GM21529 (cell line): Measurements from ENCODE around the gene ZNF697.
"Not testable (repeated sequence)": the region's sequence is repeated elsewhere in the genome, so short reads cannot be mapped to it uniquely, and the experiment has no call there.

Source experiments
- ATAC-seq: cut with Tn5 transposase; IDR thresholded peaks from one replicate; pipeline ENCODE4 v1.9.1; 2021; ENCODE audit not compliant: unreplicated experiment

The ZNF697 gene

GRCh38 chr1:119632103-119632490 is 16.0 kb downstream of the ZNF697 start:
- no peak for ATAC-seq

- no peak for ATAC-seq
Measured at GRCh38 chr1:119631433-119632102, 16.5 kb downstream of the ZNF697 start.

- no peak for ATAC-seq
Measured at GRCh38 chr1:119631086-119631432, 17.0 kb downstream of the ZNF697 start.

GRCh38 chr1:119626841-119627240 is 21.2 kb downstream of the ZNF697 start:
- no peak for ATAC-seq

- ATAC-seq = no peak
Measured at GRCh38 chr1:119626011-119626545, 22.0 kb downstream of the ZNF697 start.

- ATAC-seq = no peak
Measured at GRCh38 chr1:119623678-119624077, 24.4 kb downstream of the ZNF697 start.

- no peak for ATAC-seq
Measured at GRCh38 chr1:119623193-119623515, 24.9 kb downstream of the ZNF697 start.

- no peak for ATAC-seq
Measured at GRCh38 chr1:119622311-119623192, 25.5 kb downstream of the ZNF697 start.

GRCh38 chr1:119621705-119622104 is 26.4 kb downstream of the ZNF697 start:
- no peak for ATAC-seq

- no peak for ATAC-seq
Measured at GRCh38 chr1:119617751-119618691, 30.0 kb downstream of the ZNF697 start.

GRCh38 chr1:119616748-119617147 is 31.3 kb downstream of the ZNF697 start:
- ATAC-seq = not testable (repeated sequence)

- ATAC-seq = not testable (repeated sequence)
Measured at GRCh38 chr1:119615100-119615499, 33.0 kb downstream of the ZNF697 start.

- ATAC-seq = peak; percentile 83
Measured at GRCh38 chr1:119613769-119614720, 34.0 kb downstream of the ZNF697 start.

GRCh38 chr1:119611701-119612113 is 36.4 kb downstream of the ZNF697 start:
- no peak for ATAC-seq

- ATAC-seq = not testable (repeated sequence)
Measured at GRCh38 chr1:119608816-119609215, 39.2 kb downstream of the ZNF697 start.

GRCh38 chr1:119607087-119607807 is 40.8 kb downstream of the ZNF697 start:
- ATAC-seq = not testable (repeated sequence)

- no peak for ATAC-seq
Measured at GRCh38 chr1:119606394-119606793, 41.7 kb downstream of the ZNF697 start.

GRCh38 chr1:119605686-119606085 is 42.4 kb downstream of the ZNF697 start:
- ATAC-seq = no peak

- not testable (repeated sequence) for ATAC-seq
Measured at GRCh38 chr1:119605080-119605479, 43.0 kb downstream of the ZNF697 start.
